Measurements from ENCODE around the gene CACNA1F. TPM values are rescaled to one million over a fixed set of nuclear protein-coding genes. Genes with fewer than 3 reads are reported as not detected.

CACNA1F gene
- total and polyA plus RNA-seq, 9 of the 15 experiments (the other 6 are each of a cell fraction or from before 2014, with no cell fraction given) = under 0.01 to 0.41 (median 0.03) TPM; not detected in 3

- TF ChIP-seq CTCF (IDR thresholded peaks at IDR 0.05 in 2 of 3, conservative IDR thresholded peaks at IDR 0.05 in 1 of 3; ENCODE audit: insufficient read depth in 2 of 3, low read depth in 1 of 3, low read length in 3 of 3) = peak in 2 of 3 experiments; percentile 9 to 14; a peak in 3 of 6 replicates
- peak; percentile 35 for TF ChIP-seq SUPT5H (IDR thresholded peaks at IDR 0.05)
- peak in 1 of 2 experiments; percentile 46; a peak in 1 of 4 replicates for TF ChIP-seq MAZ (CRISPR knock-in tag; conservative IDR thresholded peaks at IDR 0.05 in 1 of 2, IDR thresholded peaks at IDR 0.05 in 1 of 2)
- TF ChIP-seq FOSL1 (tag; conservative IDR thresholded peaks at IDR 0.05) = peak; percentile 49; the same call in 1 of the 2 replicates
- no peak for TF ChIP-seq WHSC1 (IDR thresholded peaks at IDR 0.05; ENCODE audit: low read length)
Measured at GRCh38 chrX:49184294-49185281, 48.6 kb downstream of the CACNA1F start (continued).

GRCh38 chrX:49183701-49184281 lies 49.3 kb downstream of the CACNA1F start:
- H3K79me2 ChIP-seq (ENCODE audit: control insufficient read depth, insufficient read depth, low read length) = peaks cover 32% of the 10 kb centered on the region
- H3K9me3 ChIP-seq (replicated peaks; ENCODE audit: control insufficient read depth, insufficient read depth, low read depth, low read length) = no peaks in the 10 kb centered on the region
- BruUV-seq (replicated peaks) = no TSS peak
- ATAC-seq (peak; percentile 2; the same call in 2 of the 3 replicates), DNase-seq (ENCODE audit: extremely low read depth in 1 of 4, low spot score in 3 of 4) (no peak), FAIRE-seq (no peak)
- H3K4me1 ChIP-seq (replicated peaks in 1 of 2; ENCODE audit: control insufficient read depth in 2 of 2, insufficient read depth in 2 of 2, low read length in 2 of 2) = peaks cover 26 to 49% of the 10 kb centered on the region in 2 experiments
- H3K9me1 ChIP-seq (ENCODE audit: control insufficient read depth, insufficient read depth, low read length) = no peaks in the 10 kb centered on the region
- 88% methylated on average over 13 of the region's 18 CpGs for WGBS (ENCODE audit: insufficient coverage, low coverage, missing lambda C conversion rate)
- no peak for TF ChIP-seq RBM15 (IDR thresholded peaks at IDR 0.05; ENCODE audit: insufficient read depth, low read length)
- peak; percentile 33 for TF ChIP-seq NFIC (IDR thresholded peaks at IDR 0.05)
- H4K20me1 ChIP-seq (replicated peaks; ENCODE audit: control insufficient read depth, insufficient read depth, low read length) = peaks cover 9% of the 10 kb centered on the region
- H3K36me3 ChIP-seq (ENCODE audit: control insufficient read depth, insufficient read depth, low read length) = peaks cover 41% of the 10 kb centered on the region; the same call in 2 of the 3 replicates
- ChIA-PET CTCF (ENCODE audit: low intra/inter-chr PET ratio) (no interaction called here), POLR2A (interaction anchor here (0.7 to 1.2 kb wide), 3 partner anchors 8 to 11 kb away, joined by 3 to 5 read pairs (median 3); partner anchors contain the start of gene PLP2)
- in situ Hi-C loops (cut with MboI) (no loop called here), intact Hi-C loops (cut with micrococcal nuclease) (no loop called here)
- no peaks in the 10 kb centered on the region for H3K27me3 ChIP-seq (ENCODE audit: control insufficient read depth in 2 of 2, insufficient read depth in 2 of 2, low read length in 2 of 2)
- H3K4me3 ChIP-seq = peak overlapping the region; percentile 76; the same call in 1 of the 2 replicates
- no peak overlapping the region for H2AFZ ChIP-seq (ENCODE audit: low read depth, low read length)
- 0 out of 4 replicates have a peak overlapping the region, but pooled peaks of 1 of the 2 experiments have one; percentile 14 for H3K9ac ChIP-seq (ENCODE audit: insufficient read depth in 1 of 2, low read depth in 2 of 2, low read length in 2 of 2)
- H3K27ac ChIP-seq (ENCODE audit: extremely low read depth, low read depth, low read length) = no peak overlapping the region
- H3K4me2 ChIP-seq (ENCODE audit: insufficient read depth, low read length) = peak overlapping the region; percentile 90
